A204.1 (cell line): ENCODE data around the gene PRR23A.
A peak's percentile ranks its signal among the peaks of the same experiment; 100 is the strongest.

Experiments
- FAIRE-seq: peaks from 2 replicates; lab custom pipeline; 2012; peaks lifted over from hg19 to GRCh38; lab: Jason Lieb, UNC

Gene PRR23A

GRCh38 chr3:138972941-138973340 is 33.1 kb downstream of the PRR23A start:
- FAIRE-seq: no peak

- FAIRE-seq: no peak
Observed at GRCh38 chr3:138971766-138972320, 34.2 kb downstream of the PRR23A start.

- FAIRE-seq: peak; percentile 48
Observed at GRCh38 chr3:138964923-138965322, 41.1 kb downstream of the PRR23A start.

GRCh38 chr3:138964264-138964663 is 41.8 kb downstream of the PRR23A start:
- no peak for FAIRE-seq

GRCh38 chr3:138962854-138963560 is 43.1 kb downstream of the PRR23A start:
- FAIRE-seq: no peak

- no peak for FAIRE-seq
Observed at GRCh38 chr3:138960417-138960852, 45.6 kb downstream of the PRR23A start.
